GM19438 (cell line): ENCODE data around the gene CCDC158.
"Not testable (repeated sequence)": the region's sequence is repeated elsewhere in the genome, so short reads cannot be mapped to it uniquely, and the experiment has no call there.

Experiments used
- ATAC-seq: cut with Tn5 transposase; IDR thresholded peaks from one replicate; pipeline ENCODE4 v1.9.1; 2021; ENCODE audit warnings: low read depth; ENCODE audit not compliant: unreplicated experiment

The CCDC158 gene

DNA sequence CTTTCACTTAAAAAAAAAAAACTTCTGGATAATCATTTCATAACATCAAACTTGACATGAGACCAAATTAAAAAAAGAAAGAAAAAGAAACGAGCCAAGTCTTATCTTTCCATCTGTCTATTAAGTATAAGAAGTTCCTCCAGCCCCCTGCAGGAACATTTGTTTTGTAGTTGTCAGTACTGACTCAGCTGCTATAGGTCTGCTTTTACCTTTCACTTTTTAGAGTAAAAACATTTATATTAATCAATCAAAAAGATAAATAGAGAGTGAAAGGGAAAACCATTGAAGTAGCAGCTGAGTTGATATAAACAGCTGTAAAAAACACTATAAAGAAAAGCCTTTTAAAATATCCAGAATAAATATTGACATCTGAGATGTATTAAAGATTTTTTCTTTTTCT lies 46.1 kb downstream of the CCDC158 start:
- no peak for ATAC-seq

DNA sequence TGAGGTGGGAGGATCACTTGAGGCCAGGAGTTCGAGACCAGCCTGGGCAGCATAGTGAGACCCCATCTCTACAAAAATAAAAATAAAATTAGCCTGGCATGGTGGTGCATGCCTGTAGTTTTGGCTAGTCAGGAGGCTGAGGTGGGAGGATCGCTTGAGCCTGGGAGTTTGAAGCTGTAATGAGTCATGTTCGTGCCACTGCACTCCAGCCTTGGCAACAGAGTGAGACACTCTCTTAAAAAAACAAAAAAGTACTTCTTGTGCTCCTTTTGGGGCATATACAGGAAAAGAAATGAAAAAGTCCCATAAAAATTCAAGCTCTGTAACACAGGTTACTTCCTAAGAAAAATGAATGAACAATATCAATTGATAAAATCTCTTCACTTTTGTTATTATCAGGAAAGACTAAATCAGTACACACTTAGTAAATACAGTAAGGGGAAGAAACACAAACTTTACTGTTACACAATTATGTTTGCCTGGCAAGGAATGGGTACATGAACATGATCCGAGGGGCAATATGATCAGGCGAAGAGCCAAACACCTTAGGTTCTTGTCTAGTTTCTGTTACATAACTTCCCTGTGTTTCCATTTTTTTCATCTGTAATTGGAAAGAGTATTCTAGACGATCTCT lies 46.9 kb downstream of the CCDC158 start:
- ATAC-seq: no peak

DNA sequence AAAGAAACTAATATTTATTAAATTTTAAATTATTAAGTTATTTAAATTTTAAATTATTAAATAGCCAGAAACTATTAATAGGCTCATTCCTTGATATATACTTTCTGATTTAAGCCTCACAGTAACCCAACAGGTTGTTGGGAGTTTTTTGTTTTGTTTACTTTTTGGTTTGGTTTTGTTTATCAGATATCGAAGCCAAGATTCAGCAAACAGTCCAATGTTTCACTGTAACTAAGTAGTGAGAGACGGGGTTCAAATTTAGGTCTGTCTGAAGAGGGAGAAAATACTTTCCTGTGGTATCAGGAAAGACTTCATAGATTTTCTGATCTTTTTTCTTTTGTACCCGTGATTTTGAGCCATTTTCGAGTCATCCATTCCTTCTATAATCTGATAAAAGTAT lies 54.2 kb downstream of the CCDC158 start:
- ATAC-seq: no peak

DNA sequence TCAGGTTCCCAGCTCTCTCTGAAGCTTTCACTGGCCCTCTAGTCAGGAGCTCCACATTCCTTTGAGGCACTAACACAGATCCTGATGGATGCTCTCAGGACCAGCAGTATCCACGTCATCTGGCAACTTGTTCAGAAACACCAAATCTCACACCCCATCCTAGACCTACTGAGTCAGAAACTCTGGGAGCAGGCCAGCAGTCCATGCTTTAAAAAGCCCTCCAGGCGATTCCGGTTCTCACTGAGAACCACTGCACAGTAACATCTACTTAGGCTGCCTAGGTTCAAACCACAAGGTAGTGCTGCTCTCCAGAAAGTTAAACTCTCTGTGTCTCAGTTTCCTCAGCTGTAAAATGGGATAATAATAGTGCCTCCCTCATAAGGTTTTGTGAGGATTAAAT lies 55.3 kb downstream of the CCDC158 start:
- no peak for ATAC-seq

DNA sequence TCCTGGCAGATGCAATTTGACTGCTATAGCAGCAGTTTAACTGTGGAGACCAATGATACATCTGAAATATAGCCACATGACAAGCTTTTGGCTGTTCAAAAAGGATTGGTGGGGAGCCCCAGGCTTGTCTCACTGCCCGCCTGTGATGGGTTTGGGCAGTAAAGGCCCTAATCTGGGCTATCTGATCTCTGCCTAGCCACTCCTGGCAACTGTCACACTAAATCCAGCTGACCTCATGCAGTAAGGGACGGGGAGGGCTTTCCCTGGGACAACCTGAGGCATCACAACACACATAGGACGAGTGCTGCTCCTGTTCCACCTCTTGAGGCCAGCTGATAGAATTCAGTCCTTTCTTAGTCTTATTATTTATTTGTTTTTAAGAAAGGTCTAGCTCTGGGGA lies 56.2 kb downstream of the CCDC158 start:
- ATAC-seq: no peak

DNA sequence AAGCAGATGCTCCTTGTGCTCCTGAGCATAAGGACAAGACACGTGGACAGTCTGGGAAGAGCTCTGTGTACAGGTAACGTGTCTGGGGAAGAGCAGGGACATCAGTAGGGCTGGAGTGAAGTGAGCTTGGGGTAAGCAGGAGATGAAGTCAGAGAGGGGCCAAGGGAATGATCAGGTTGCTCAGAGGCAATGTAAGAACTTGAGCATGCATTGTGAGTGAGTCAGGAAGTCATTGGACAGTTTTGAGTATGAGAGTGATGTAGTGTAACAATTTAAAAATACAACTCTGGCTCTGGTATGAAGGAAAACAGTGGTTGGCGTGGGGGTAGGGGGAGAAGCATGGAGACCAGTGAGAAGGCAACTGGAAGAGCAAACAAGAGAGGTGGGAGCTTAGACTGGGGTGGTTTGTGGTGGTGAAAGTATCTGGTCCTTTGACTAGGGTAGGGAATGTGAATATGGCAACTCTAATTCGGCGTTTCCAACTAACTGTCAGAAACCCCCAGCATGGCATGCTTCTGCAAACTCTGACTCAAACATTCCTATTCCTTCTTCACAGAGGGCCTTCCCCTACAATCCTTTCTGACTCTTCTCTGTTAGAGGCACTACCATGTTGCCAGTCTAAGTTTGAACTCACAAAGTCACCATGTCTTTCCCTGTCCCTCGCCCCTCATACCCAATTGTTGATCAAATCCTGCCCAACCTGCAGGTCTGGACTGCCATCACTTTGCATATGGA lies 57.2 kb downstream of the CCDC158 start:
- ATAC-seq: no peak

DNA sequence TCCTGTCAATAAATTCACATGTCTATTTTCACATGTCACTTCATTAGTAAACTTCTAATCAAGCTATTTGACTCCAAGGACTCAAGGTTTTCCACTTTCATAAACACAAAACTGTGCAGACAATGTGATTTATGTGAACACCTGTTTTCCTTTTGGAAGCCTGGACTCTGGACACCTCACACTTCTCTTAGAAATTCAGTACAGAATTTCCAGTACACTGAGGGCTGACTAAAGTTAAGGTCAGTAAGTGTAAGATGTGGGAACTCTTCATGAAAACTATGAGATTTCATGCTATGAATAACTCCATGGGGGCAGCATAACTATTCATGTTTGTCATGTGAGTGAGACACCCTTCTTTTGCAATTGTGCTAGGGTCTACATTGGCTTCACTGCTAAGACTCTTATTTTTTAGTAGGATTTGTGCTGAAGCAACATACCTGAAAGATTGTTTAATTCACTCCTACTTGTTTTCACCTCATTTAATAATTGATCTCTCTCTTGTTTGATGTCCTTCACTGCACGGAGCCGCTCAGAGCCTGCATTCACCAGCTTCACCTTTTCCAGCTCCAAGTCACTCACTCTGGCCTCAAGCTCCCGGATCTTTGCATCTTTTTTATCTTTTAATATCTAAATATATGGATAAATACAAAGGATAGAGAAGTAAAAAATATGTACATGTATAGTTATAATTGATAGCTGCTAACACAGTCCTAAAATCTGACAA lies 59.1 kb downstream of the CCDC158 start:
- ATAC-seq: no peak

DNA sequence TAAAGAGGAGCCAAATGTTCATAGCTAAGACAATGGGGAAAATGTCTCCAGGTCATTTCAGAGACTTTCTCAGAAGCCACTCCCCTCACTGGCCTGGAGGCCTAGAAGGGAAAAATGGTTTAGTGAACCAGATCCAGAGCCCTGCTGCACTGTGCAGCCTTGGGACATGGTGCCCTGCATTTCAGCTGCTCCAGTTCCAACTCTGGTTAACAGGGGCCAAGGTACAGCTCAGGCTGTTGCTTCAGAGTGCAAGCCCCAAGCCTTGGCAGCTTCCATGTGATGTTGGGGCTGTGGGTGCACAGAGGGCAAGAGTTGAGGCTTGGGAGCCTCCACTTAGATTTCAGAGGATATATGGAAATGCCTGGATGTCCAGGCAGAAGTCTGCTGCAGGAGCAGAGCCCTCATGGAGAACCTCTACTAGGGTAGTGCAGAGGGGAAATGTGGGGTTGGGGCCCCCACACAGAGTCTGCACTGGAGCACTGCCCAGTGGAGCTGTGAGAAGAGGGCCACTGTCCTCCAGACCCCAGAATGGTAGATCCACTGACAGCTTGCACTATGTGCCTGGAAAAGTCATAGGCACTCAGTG lies 61.0 kb downstream of the CCDC158 start:
- ATAC-seq: not testable (repeated sequence)

DNA sequence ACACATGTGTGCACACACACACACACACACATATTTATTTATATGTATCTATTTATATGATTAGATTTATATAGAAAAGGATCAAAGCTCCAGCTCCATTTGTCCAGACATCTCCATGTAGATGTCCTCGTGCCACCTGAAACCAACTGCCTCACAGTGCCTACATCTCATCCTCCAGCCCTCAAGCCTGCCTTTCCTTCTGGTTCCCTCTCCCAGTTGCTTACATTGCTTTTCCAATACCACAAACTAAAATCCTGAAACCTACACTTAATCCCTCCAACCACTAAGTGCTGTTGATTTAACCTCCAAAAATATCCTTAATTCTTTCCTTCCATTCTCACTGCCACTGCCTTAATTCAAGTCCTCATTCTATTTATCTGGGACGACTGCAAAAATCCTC lies 63.0 kb downstream of the CCDC158 start:
- no peak for ATAC-seq

DNA sequence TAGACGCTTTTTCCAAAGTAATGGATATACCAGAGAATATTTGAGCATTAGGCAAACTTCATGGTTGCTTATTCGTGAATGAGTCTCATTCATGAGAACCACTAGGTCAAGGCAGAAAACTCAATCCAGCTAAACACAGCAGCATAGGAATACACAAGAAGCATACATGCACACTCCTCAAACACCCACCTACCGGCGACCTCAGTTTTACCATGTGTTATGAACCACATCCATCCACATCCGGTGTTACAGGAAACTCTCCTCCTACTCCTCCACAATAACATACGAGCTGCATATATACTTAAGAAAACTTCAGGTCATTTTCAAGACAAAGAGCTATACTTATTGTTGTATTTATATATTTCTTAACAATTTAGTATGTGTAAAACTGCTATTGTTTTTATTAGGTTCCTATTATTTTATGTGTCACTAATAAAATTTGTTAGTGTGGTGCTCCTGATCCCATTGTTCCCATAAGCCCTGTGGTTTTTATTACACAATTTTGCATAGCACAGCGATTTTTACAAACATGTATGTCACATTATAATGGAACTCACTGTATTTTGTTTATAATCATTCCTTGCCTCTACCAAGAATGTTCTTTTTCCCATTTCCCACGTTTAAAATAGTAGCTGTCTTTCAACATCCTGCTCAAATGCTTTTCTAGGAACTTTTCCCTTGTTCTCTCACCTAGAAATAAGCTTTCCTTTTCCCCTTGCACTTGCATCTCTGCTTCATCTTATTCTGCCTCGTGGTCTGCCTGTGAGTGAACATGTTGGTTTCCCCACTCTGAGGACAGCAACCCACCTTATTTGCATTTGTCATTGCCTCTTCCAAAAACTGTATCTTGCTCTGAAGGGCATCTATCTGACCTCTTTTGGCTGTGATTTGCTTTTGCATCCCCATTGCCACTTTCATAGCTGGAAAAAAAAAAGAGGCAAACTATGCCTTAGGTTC lies 66.1 kb downstream of the CCDC158 start:
- ATAC-seq: no peak

DNA sequence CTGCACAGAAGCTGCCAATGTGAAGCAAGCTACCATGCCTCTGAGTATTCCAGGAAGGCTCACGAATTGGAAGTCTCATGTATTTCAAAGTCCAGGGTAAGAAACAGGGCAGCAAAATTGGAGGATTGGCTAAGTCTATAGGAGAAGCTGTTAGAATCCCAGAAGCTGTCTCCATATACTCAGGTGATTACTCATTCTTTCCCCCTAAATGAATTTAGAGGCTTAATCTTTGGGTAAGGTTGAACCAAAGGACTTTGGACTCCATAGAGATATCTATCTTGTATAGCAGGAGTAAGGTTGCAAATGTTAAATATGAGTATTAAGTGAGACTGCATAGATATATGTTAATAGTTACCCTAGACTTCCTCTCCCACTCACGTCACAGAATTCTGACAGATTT lies 78.1 kb downstream of the CCDC158 start:
- no peak for ATAC-seq

DNA sequence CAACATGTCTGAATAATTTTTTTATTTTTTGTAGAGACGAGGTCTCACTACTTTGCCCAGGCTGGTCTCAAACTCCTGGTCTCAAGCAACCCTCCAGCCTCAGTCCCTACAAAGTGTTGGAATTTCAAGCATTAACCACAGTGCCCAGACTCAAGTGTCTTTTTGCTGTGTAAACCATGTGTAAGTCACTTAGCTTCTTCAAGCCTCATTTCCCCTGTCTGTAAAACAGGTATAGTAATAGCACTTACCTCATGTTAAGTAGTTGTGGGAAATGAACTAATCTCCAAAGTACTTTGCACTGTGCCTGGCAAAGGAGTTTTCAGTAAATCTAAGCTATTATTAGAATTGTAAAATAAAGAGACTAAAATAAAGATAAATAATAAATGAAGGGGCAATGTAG lies 78.8 kb downstream of the CCDC158 start:
- no peak for ATAC-seq

DNA sequence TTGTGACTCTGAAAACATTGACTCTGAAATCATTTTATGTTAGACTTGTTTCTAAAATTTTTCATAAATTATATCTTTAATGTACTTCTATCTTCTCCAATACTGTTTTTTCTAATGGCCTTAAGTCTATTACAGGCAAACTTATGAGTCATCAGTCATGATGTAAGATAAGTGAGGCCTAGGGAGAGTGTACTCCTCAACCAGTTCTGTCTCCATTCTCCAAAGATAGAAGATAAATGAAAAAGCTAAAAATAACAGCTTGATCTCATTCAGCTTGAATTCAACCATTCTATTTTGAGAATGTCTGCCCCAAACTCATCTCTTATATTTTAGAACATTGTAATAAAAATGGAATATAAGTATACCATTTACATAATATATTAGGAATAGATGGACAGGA lies 79.9 kb downstream of the CCDC158 start:
- ATAC-seq: no peak

DNA sequence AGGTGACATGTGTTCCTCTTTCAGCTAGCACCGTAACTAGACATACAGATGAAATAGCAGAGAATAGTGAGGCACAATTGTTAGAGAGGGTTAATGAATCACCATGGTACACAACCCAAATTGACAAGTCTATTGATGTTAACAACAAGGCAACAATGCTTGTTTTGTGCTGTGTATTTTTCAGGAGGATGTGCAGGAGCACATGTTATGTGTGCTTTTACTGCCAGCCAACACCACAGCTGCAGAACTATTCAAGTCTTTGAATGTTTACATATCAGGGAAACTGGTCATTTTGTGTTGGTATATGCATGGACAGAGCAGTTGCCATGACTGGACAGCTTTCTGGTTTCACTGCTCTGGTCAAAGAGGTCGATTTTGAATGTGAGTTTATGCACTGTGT lies 81.6 kb downstream of the CCDC158 start:
- no peak for ATAC-seq

DNA sequence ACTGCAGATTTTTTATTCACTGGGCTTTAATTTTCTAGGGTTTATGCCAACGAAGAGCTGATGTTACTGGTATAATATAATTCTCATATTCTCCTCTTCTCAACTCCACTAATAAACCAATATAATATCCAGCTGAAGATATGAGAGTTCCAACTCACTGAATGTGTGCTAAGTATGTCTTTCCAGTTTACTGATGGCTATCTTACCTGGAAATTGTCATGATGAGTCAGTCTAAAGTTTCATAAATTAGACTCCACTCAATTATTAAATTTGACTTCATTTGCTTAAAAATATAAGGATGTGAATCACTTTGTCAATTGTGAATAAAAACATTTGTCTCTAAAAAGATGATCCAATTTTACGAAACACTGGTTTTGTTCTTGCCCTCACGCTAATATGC lies 86.1 kb downstream of the CCDC158 start:
- no peak for ATAC-seq

DNA sequence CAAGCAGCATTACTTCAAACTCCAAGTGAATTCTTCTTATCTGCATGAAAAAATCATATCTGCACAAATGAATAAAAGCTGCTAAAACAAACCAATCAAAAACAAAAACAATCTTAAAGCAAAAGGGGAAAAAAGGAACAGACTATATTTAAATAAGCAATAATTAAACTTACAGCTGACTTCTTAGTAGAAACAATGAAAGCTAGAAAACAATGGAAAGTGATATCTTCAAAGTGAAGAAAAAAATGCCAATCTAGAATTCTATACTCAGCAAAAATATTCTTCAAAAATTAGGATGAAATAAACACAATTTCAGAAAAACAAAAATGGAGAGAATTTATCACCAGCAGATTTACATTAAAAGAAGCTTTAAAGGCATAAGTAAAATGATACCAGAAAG lies 94.4 kb downstream of the CCDC158 start:
- ATAC-seq: no peak

DNA sequence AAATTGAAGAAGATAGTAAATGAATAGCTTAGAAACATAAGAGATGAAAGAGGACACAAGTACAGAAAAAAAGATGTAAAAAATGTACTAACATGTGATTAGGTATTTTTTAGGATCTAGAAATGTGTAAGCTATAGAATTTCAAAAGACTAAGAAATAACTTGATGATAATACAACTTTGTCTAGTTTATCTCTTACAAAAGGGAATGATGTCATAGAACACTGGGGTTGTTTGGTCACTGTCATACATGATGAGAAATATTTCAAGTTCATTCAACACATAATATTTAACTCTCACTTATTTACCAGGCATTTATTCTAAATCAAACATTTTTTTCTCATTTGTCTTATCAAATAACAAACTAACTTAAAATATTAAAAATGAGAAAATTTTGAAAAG lies 95.9 kb downstream of the CCDC158 start:
- ATAC-seq: no peak

DNA sequence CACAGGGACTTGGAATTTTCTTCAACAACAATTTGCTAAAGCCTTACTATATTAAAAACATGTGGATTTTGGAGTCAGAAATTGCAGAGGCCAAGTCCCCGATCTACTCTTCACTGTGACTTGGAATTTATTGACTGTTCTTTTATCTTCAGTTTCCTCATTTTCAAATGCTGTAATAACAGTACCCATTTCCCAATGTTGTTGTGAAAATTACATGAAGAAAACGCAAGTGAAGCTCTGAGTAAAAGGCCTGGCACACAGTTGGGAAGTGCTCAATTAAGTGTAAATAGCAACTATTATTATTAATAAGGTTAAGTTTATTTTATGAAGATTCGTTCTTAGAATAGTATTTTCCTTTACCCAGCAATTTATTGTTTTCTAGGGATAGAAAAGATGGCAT lies 98.7 kb downstream of the CCDC158 start:
- ATAC-seq: no peak

DNA sequence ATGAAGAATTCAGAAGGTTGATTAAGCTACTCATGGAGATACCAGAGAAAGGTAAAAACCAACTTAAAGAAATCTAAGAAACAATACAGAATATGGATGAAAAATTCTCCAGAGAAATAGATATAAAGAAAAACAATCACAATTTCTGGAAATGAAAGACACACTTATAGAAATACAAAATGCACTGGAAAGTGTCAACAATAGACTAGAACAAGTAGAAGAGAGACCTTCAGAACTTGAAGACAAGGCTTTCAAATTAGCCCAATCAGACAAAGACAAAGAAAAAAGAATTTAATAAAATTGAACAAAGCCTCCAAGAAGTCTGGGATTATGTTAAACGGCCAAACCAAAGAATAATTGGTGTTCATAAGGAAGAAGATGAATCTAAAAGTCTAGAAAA lies 104.8 kb downstream of the CCDC158 start:
- ATAC-seq: no peak

DNA sequence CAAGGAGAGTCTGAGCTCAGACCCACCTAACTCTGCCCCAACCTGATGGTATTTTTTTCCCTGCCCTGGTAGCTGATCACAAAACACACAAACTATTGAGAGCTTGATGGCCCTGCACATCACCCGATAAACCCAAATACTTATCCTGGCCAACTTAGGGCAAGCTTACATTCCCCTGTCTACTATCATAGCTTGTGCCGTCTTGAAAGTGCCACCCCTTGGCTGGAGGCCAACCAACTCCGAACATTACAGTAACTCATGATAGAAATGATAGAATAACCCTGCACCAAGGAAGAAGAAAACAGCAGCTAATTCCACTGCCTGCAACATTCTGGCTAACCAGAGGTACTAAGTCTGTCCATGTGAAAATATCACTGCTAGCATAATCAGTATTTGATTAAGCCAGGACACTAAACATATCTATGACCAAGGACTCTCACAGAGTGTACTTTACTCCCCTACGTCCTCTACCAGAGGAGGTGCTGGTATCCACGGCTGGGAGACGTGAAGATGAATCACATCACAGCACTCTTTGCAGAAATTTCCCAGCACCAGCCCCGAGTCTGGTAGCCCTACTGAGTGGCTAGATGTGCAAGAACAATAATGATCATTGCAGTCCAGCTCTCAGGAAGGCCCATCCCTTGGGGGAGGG lies 105.5 kb downstream of the CCDC158 start:
- no peak for ATAC-seq
